NCI-H2029 treated with DMSO at 0.1 percent for 48 hours (cell line): ENCODE results near the gene ARL5A.
A peak's percentile ranks its signal among the peaks of the same experiment; 100 is the strongest.
"Not testable (repeated sequence)": the region's sequence is repeated elsewhere in the genome, so short reads cannot be mapped to it uniquely, and the experiment has no call there.

ENCODE experiments used
- DNase-seq: peaks from one replicate; lab custom pipeline; 2025; lab: John Stamatoyannopoulos, UW

Gene ARL5A

GRCh38 chr2:151828143-151828889 is at the start of gene ARL5A:
TSS of gene ARL5A (minus strand) at chr2:151828421. CDS start at chr2:151828176, 245 bp downstream.
- peak; percentile 76 for DNase-seq

GRCh38 chr2:151875631-151876030 is 47.4 kb upstream of the ARL5A start:
- DNase-seq, result not testable (repeated sequence)

GRCh38 chr2:151872463-151872862 is 44.2 kb upstream of the ARL5A start:
- no peak for DNase-seq

GRCh38 chr2:151869291-151869690 is 41.1 kb upstream of the ARL5A start:
- DNase-seq, result no peak

GRCh38 chr2:151862700-151863099 is 34.5 kb upstream of the ARL5A start:
- DNase-seq, result peak; percentile 60

GRCh38 chr2:151861174-151861573 is 33.0 kb upstream of the ARL5A start:
- no peak for DNase-seq

- DNase-seq, result no peak
Observed at GRCh38 chr2:151860613-151861146, 32.5 kb upstream of the ARL5A start.

GRCh38 chr2:151860210-151860609 is 32.0 kb upstream of the ARL5A start:
- DNase-seq, result no peak

- DNase-seq, result no peak
Observed at GRCh38 chr2:151857650-151858049, 29.4 kb upstream of the ARL5A start.

- no peak for DNase-seq
Observed at GRCh38 chr2:151855111-151855510, 26.9 kb upstream of the ARL5A start.

- peak; percentile 55 for DNase-seq
Observed at GRCh38 chr2:151853070-151853758, 25.0 kb upstream of the ARL5A start.

- no peak for DNase-seq
Observed at GRCh38 chr2:151852260-151853069, 24.2 kb upstream of the ARL5A start.

- DNase-seq, result no peak
Observed at GRCh38 chr2:151851761-151852160, 23.5 kb upstream of the ARL5A start.

- peak; percentile 66 for DNase-seq
Observed at GRCh38 chr2:151849413-151850010, 21.3 kb upstream of the ARL5A start.

GRCh38 chr2:151845884-151846283 is 17.7 kb upstream of the ARL5A start:
- DNase-seq, result no peak

- no peak for DNase-seq
Observed at GRCh38 chr2:151845481-151845880, 17.3 kb upstream of the ARL5A start.

- no peak for DNase-seq
Observed at GRCh38 chr2:151844211-151844896, 16.1 kb upstream of the ARL5A start.

GRCh38 chr2:151843691-151844061 is 15.5 kb upstream of the ARL5A start:
- no peak for DNase-seq

- DNase-seq, result no peak
Observed at GRCh38 chr2:151842830-151843690, 14.8 kb upstream of the ARL5A start.

GRCh38 chr2:151841047-151841424 is 12.8 kb upstream of the ARL5A start:
- DNase-seq, result no peak
